Activated CD4-positive, alpha-beta T cell treated with anti-CD3 and anti-CD28 coated beads, Interleukin-10, Interleukin-2, amounts not matched to agents 100 ng/mL and 50 ng/mL, durations not matched to agents 16 hours and 8 hours (primary cell): Measurements from ENCODE around the gene C2CD2.

Experiments
- DNase-seq: peaks from one replicate; pipeline ENCODE4 v3.0.0-alpha.2; 2020

Gene C2CD2

DNA sequence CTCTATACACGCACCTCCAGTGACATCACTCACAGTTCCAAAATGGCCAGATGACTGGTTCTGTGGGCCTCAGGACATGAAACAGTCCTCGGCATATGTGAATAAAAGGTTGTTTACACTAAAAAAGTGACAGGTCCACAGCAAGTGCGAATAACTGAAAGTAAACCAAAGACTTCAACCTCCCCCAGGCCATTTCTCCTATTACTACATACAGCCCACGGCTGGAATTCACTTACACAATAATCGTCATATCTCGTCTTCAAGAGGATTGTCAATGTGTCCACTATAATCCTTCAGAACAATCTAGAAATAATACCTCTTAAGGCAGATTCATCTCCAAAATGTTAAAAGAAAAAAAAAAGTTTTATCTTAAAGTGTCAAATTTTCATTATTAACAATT is 72.8 kb downstream of the C2CD2 start:
- DNase-seq: no peak

DNA sequence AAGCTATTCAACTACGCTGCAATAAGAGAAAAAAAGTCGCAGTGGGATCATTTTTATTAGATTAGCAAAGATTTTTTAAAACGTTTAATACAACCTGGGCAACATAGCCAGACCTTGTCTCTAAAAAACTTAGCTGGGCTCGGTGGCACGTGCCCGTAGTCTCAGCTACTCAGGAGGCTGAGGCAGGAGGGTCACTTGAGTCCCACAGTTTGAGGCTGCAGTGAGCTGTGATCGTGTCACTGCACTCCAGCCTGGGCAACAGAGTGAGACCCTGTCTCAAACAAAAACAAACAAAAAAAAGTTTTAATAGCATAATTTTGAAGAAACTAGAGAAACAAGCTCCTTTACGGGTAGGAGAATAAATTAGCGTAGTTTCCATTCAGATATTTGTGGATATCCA is 73.7 kb downstream of the C2CD2 start:
- no peak for DNase-seq

DNA sequence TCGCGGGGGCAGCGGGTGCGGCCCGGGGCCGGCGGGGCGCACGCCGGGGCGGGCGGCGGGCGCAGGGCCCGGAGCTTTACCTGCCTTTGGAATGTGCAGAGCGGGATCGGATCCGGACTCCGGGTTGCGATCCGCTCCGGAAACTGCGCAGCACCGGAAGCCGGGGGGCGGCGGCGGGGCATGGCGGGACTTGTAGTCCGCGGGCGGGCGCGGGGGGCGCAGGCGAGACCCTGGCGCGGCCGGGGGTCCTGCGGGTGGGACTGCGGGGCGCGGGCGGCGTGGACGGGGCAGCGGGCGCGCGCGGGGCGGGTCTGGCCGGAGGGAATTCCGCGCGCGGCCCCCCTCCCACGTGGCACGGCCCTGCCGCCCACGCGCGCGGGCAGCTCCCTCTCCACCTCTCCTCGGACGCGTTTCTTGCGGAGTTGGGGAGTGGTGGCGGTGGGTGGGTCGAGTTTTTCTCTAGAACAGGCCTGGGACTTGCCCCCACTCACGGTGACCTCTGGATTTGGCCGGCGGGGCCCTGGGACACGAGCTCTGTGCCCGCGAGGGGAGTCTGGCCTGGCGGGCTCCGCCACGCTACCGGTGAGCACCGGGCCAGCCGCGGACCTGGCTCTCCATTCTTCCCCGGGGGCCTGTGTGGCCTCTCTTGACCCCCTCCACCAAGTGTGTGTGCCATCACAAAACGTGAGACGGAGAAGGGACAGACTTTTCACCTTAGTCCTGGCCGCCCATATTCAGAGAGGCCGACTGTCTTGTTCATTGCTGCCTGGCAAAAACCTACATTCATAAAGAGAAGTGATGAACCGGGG is 74.4 kb downstream of the C2CD2 start, which contains the start of gene PRDM15:
Gene PRDM15, minus strand, starts transcription at position 155 of the 809 bp plus-strand sequence. CDS start 18,981 bp downstream, outside the sequence.
- DNase-seq: peak; percentile 87

DNA sequence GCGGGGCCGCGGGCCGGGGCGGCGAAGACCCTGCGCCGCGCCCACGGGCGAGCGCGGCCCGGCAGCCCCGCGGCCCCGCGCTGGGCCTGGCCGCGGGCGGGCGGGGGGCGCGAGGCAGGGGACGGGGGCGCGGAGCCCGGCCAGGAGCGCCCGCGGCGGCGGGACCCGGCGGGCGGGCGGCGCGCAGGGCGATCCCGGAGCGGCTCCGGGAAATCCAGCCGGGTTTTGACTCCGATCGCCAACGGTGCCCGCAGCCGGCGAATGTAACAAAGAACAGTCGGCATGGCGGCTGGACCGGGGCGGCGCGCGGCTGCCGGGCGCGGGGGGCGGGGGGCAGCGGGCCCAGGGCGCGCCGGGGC is 75.0 kb downstream of the C2CD2 start:
- peak; percentile 82 for DNase-seq

DNA sequence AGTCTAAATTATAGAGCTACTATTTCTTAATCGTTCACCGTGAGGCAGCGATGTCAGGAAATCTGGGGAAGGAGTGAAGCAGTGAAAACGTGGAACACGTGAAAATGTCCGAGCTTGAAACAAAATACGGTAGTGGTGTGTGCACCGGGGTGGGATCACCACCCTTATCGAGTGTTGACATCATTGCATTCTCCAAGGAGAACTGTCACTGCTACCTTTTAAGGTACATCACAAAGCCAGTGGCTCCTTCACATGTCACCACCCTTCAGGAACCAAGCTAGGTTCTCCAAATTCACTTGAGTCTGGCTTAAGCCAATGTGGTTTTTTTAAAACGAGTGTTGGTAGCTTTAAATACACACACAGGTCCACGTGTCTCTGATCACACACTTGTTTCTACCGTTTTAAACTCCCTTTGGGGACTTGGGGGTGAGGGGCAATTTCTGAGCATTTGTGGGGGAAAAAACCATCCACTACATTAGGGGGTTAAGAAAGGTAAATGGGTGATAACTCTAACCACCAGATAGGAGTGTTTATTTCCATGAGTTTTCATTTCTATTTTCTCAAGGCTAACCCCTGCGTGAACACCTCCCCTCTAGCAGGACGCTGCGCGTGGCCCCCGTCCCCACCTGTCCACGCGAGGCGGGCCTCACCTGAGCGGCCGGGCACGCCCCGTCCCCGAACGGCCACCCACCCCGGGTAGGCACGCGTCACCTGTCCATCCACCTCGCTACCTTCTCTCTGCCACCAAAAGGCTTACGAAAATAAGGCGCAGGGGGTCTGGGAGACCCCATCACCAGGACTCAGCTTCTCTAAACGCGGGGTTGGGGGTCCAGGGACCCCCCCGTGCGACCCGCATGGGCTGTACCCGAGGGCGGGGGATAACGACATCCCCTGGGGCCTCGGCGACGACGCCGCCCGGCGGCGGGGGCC is 75.7 kb downstream of the C2CD2 start:
- DNase-seq: peak; percentile 32

DNA sequence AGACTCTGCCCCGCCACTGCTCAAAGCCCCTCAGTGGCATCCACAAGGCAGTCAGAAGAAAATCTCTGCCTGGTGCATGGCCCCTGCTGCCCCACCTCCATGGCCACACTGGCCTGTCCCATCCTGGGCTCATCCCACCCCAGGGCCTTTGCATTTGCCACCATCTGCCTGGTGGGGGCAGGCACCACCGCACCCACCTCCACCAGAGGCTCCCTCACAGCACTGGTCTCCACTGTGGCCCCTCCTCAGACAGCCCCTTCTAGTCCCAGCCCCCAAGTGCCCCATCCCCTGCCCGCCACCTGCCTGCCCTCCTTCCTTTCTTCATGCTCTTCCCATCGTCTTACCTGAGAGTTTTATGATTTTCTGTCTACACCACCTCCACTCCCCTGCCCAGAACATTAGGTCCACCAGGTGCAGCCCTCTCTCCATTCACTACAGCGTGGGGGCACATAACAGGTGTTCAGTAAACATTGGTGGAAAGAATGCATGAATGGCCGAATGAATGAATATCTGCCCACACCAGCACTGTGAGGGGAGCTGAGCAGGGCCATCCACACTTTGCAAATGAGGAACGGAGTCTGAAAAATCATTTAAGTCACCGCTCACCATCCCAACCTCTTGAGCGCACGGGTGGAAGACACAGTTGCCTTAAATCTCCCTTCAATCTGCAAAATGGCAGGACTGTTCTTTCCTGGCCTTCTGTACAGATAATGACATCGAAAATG is 76.7 kb downstream of the C2CD2 start:
- no peak for DNase-seq

DNA sequence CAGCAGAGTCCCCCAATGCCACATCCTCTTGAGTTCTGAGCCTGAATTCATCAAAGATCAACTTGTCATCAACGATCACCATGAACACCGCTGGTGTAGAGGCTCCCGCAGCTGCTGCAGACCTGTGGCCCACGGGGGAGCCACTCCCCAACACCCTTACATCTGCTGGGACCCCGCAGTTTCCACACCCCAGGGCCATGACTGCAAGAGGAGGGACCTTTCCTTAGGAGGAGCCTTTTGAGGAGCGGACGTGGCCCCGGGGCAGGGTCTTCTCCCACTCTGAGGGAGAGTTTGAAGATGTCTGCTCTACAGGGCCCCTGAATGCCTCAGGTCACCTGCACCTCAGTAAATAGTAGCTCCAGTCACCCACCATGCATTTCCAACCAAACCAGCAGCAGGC is 77.4 kb downstream of the C2CD2 start:
- no peak for DNase-seq

DNA sequence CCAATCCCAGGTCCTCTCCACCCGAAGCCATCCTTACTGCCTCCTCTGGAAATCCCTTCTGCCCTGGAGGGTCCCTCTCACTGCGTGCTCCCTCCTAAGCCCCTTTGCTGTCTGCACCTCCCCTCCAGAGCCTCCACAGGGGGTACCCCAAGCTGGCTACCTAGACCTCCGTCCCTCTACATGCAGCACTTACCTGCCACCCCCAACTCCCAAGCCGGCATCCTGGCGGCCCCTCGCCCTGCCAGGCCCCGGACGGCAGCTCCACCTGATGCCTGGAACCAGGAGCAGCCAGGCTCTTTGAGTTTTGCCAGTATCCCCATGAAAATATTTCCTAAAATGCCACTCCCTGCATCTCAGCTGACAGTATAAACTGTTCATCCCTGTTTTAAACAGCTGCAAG is 78.7 kb downstream of the C2CD2 start:
- DNase-seq: no peak

DNA sequence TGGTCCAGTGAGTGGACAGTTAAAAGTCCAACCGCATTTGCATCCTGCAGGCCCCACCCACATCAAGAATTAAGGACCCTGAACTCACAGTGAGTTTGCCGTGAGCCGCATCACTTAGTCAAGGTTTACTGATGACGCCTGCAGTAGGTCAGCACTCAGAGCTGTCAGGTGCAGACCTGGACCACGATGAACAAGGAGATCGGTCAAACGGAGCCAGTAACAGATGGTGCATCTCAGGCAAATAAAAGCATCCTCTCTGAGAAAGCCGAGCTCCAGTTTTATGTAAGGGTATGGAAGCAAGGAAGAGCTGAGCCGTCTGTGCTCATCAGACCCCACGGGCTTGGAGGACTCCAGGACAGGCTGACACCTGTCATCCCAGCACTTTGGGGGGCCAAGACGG is 79.2 kb downstream of the C2CD2 start:
- no peak for DNase-seq

DNA sequence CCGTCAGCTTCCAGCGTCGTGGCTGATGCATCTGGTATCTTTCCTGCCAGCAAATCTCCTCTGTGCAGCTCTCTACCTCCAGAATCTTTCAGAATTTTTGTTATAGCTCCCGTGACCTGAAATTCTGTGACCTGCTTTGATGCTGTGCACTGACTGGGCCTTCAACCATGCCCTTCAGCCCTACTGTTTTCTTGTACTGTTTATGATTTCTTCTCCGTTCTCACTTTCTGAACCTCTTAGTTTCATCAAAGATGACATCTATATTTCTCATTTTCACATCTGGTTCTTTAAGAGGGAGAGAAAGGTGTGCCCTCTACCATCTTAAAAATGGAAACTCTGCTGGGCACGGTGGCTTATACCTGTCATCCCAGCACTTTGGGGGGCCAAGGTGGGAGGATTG is 80.4 kb downstream of the C2CD2 start:
- DNase-seq: no peak

DNA sequence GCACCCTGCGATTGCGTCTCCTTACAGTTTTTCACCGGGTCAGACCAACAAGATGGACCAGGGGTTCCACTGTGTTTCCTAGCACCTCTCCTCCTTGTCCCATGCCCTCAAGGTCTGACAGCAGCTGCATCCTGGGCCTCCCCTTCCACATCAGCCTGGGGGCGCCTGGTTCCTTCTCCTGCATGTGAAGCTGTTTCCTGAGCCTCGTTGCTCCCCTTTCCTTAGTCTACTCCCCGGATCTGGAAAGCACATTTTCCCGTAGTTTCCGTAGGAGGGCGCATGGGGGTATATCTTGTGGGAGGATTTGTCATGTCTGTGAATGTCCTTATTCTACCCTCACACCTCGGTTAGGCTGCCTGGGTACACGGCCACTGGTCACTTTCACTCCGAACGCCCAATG is 80.8 kb downstream of the C2CD2 start:
- DNase-seq: no peak

DNA sequence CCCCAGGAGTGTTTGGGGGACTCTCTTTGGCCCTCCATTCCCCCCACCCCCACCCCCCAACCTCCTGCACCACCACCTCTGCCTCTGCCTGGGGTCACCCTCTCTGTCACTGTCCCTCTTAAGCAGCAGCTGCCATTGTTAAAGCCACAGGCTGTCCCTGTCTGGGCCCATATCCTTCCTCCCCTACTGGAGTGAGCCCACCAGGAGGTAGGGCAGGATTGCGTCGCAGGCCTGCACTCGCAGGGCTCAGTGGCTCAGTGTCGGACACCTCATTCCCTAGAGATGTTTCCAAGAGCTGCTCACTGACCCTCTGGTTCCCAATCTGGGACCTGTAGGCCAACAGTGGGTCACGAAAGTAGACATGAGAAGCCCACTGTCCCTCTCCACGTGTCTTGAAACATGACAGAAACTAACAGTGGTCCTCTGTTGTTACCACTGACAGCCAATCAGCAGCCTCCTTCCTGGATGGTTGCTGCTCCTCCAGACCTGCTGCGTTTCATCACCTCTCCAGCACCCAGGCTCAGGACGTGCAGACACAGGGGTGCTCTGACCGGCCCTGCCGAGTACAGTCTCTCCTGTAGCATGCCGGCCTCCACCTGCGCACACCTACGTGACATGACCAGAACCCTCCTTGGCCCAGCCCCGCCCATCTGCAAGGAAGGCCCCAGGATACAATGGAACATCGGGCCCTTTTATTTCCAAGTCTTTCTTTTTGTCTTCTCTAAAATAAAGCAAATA is 82.4 kb downstream of the C2CD2 start:
- no peak for DNase-seq

DNA sequence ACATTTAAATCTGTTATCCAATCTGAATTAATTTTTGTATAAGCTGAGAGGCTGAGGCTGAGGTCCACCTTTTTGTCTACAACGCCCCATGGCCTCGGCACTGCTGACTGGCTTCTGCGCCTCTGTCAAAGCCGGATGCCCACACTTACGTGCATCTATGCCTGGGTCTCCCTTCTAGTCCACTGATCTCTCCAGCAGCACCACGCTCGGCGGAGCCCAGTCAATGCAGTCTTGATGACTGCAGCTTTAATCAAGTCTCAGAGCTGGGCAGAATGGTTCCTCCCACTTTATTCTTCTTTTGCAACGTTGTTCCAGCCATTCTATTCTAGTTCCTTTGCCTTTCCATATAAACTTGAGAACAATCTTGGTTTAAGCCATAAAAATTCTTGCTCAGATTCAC is 84.0 kb downstream of the C2CD2 start:
- no peak for DNase-seq

DNA sequence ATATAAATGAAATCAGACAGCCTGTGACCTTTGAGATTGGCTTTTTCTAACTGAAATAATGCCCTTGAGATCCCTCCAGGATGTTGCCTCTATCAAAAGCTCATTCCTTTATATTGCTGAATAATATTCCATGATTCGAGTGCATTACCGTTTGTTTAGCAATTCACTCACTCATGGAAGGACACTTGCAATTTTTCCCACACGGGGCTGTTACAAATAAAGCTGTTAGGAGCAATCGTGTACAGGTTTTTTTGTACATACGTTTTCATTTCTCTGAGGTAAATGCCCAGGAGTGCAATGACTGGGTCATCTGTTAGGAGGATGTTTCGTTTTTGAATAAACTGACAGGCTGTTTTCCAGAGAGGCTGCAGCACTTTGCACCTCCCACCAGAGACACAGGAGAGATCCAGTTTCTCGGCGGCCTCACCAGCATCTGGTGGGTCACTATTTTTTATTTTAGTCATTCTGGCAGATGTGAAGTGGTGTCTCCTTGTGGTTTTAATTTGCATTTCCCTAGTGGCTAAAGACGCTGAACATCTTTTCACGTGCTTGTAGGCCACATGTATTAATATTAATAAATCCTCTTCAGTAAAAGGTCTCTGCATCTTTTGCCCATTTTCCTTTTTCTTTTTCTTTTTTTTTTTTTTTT is 85.6 kb downstream of the C2CD2 start:
- no peak for DNase-seq

DNA sequence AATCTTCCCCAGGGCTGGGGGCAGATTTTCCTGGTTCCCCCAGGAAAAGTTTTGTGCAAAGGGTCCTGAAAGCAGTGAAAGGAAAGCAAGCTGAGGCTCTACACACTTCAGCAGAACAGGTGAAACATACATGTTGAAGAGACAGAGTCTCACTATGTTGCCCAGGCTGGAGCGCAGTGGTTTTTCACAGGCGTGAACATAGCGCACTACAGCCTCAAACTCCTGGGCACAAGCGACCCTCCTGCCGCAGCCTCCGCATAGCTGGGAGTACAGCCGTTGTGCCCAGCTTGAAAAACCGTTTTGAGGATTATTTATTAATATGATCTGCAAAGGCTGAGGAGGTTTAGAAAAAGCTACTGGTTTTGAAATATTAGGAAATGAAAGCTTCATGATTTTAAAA is 86.5 kb downstream of the C2CD2 start:
- DNase-seq: no peak

DNA sequence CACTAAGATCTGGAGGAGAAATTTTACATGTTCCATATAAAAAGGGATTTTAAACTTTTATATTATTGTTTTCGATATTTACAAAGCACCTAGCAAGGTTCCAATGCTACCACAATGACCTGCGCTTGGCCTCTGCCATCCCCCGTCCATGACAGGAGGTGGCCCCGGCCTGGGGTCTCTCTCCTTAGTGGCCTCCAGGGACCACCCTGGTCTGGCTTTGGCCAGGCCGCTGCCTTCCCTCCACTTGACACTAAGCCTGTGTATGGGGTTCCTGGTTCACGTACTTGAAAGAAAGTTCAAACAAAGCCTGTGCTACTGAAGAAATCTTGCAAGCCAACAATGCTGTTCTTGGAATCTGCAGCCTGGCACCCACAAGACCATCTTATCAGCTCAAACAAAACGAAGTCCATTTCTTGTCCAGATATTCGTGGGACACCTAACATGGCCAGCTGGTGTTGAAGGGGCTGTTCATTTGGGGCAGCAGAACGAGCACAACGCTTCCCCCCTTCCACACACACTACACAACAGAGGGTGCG is 87.5 kb downstream of the C2CD2 start:
- no peak for DNase-seq

DNA sequence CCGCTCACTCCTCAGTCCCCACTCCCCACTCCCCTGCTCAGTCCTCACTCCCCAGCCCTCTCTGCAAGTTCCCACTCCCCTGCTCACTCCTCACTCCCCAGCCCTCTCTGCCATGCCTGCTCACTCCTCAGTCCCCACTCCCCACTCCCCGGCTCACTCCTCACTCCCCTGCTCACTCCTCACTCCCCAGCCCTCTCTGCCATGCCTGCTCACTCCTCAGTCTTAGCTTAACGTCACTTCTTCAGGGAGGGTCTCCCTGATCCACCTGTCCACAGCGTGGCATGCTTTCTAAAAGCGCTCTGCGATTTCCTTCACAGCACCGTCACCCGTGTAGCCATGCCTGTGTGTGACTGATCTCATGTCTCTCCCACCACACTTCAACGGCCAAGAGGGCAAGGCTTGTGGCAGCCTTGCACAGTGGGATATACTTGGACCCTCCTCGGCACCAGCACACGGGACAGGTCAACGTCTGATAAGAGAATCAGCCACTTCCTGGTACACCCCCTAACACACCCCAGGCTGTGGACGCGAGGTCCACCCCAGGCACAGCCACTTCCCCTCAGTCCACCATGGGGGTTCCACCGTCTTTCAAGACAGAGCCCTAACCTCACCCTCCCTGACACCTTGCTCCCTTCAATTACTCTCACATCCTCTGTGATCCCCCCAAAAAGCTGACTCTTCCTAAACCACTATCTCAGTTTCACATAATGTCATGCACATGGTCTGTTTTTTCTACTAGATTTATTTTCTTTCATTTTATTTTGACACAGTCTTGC is 88.6 kb downstream of the C2CD2 start:
- peak; percentile 18 for DNase-seq

DNA sequence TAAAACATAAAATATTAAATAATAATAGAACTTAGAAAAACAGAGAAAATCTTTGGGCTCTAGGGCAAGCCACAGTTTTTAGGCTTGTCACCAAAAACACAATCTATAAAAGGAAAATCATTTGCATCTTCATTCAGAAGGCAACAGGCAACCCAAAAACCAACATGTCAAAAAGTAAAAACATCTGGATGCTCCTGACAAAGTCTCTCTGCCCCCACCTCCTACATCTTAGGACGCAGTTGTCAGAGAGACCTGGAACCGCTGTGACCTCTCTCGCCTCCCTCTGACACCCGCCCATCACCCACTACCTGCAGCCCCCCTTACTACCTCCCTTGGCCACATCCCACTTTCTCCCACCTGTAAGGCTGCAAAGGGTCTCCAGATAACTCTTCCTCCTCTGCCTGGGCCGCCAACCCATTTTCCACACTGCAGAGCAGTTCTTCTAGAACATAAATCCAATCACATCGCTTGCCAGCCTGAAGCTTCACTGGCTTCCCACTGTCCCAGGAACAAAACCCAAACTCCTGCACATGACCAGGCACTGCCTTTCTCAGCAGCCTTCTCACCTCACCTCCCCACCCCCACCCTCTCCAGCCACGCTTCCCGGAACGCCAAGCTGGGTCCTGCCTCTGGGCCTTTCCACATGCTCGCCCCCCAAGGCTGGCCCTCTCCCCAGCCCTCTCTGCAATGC is 89.4 kb downstream of the C2CD2 start:
- DNase-seq: no peak

DNA sequence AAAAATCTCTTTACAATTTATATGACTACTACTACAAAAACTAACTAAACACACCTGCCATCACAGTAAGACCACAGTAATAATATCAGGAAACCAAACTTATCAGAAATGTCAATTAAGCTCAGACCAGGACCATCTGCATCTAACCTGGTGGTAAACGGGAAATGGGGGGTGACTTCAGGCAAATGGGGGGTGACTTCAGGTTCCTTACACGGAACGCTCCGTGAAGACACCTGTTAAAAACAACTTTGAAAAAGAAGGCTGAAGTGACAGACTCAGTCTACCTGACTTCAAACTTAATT is 90.4 kb downstream of the C2CD2 start:
- no peak for DNase-seq

DNA sequence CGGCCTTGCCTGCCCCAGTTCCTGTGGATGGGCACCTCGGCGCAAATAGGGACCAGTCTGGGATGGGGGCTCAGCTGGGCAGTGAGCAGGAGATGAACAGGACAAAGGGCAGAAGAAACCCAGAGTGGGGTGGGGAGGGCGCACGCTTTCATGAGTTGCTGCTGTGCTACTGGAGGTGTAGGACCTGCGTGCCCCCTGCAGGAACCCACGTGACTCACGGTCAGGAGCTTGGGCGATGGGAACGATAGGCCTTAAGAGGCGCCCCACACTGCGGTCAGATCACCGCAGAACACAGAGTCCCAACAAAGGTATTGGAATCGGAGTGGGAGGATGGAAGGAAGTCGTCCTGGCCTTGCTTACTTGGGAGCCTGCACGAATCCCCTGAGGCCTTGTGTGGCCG is 91.8 kb downstream of the C2CD2 start:
- DNase-seq: no peak

DNA sequence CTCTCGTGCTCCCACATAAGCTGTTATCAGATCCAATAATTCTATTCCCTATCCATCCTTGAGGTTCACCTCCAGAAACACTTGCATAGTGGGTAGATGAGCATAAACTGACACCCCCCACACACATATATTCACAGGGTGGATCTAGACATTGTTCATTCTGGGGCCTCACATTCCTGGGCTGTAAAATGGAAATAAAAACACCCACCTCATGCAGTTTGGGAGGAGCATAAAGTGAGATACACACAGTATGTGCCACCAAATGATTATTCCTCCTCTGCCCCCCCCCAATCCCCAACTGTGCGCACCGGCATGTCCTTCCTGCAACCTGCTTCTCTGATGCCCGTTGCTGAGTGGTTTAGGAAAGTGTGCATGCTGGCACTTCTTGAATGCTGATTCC is 92.6 kb downstream of the C2CD2 start:
- no peak for DNase-seq
